ENCODE results near the gene SWAP70. TPM values are rescaled to one million over a fixed set of nuclear protein-coding genes. Genes with fewer than 3 reads are reported as not detected.

Gene SWAP70
- total and polyA plus RNA-seq, 2 of the 8 experiments (the other 6 are each of a cell fraction or from before 2014, with no cell fraction given): 14.8 to 37.5 TPM

- Histone ChIP-seq H3K4me2 (ENCODE audit: insufficient read depth in 1 of 2, low read depth in 2 of 2, low read length in 2 of 2) (no peak overlapping the region), H3K56ac (replicated peaks; ENCODE audit: insufficient read length, low read depth, low read length) (no peak overlapping the region), H2AK5ac (ENCODE audit: low read depth, low read length) (no peak overlapping the region), H3K9ac (replicated peaks in 1 of 4; ENCODE audit: extremely low read depth in 1 of 4, low read depth in 3 of 4, low read length in 3 of 4) (no peak overlapping the region), H2BK120ac (replicated peaks; ENCODE audit: low read depth, low read length) (no peak overlapping the region), H2AFZ (ENCODE audit: low read length) (no peak overlapping the region), H3K4me3 (ENCODE audit: extremely low read depth in 1 of 4, insufficient read depth in 2 of 4, low read depth in 3 of 4, low read length in 4 of 4) (no peak overlapping the region), H4K91ac (replicated peaks; ENCODE audit: insufficient read length, low read length) (no peak overlapping the region), H3K79me1 (ENCODE audit: low read depth, low read length) (no peaks in the 10 kb centered on the region), H3K9me3 (ENCODE audit: insufficient read depth in 2 of 2, low read depth in 1 of 2, low read length in 1 of 2) (no peaks in the 10 kb centered on the region), H3K4ac (replicated peaks; ENCODE audit: insufficient read length, low read depth, low read length) (no peak overlapping the region), H3K23me2 (ENCODE audit: low read depth, low read length) (no peaks in the 10 kb centered on the region), H2BK5ac (ENCODE audit: low read depth, low read length) (no peak overlapping the region), H4K5ac (ENCODE audit: insufficient read length, low read depth, low read length) (no peak overlapping the region), H2BK20ac (ENCODE audit: low read length) (no peak overlapping the region), H3K4me1 (replicated peaks in 1 of 4; ENCODE audit: control insufficient read depth in 3 of 4, insufficient read depth in 4 of 4, low read length in 3 of 4) (peaks cover 0 to 10% (median 4%) of the 10 kb centered on the region in 4 experiments; a peak in 5 of 7 replicates), H3K27ac (ENCODE audit: low read depth, low read length) (no peak overlapping the region), H3K14ac (ENCODE audit: insufficient read length) (no peak overlapping the region), H3K18ac (ENCODE audit: extremely low read depth, low read length) (no peak overlapping the region), H3K36me3 (ENCODE audit: control insufficient read depth in 2 of 4, insufficient read depth in 4 of 4, low read length in 3 of 4) (peaks cover 3 to 32% (median 21%) of the 10 kb centered on the region in 4 experiments), H2BK12ac (ENCODE audit: low read depth, low read length) (no peak overlapping the region), H2BK15ac (ENCODE audit: low read length) (no peak overlapping the region), H4K20me1 (replicated peaks in 1 of 2; ENCODE audit: control insufficient read depth in 1 of 2, insufficient read depth in 2 of 2, low read length in 2 of 2) (peaks cover 0 to 2% of the 10 kb centered on the region in 2 experiments), H3K23ac (ENCODE audit: insufficient read length) (no peak overlapping the region), H4K8ac (ENCODE audit: extremely low read depth, insufficient read depth, low read length) (no peak overlapping the region), H3K27me3 (replicated peaks in 1 of 4; ENCODE audit: control insufficient read depth in 3 of 4, extremely low read depth in 1 of 4, insufficient read depth in 3 of 4, low read length in 3 of 4) (no peaks in the 10 kb centered on the region), H3K79me2 (ENCODE audit: control insufficient read depth in 1 of 2, insufficient read depth in 2 of 2, low read length in 2 of 2) (no peaks in the 10 kb centered on the region)
- CTCF ChIA-PET (ENCODE audit: partially characterized antibody): interaction anchor here (1.8 kb wide), 1 partner anchor 15 kb away, joined by 6 read pairs; no protein-coding TSS in a partner anchor
- no peak for TF ChIP-seq RAD21 (IDR thresholded peaks at IDR 0.05 in 1 of 2, conservative IDR thresholded peaks at IDR 0.05 in 1 of 2; ENCODE audit: low read depth in 2 of 2, low read length in 2 of 2)
- no peak for TF ChIP-seq NANOG (IDR thresholded peaks at IDR 0.05; ENCODE audit: insufficient read depth, low read depth, low read length, poor library complexity, severe bottlenecking)
- no peak for TF ChIP-seq ATF3 (IDR thresholded peaks at IDR 0.05; ENCODE audit: insufficient read depth, low read depth, low read length)
- no peak for TF ChIP-seq POLR2A (IDR thresholded peaks at IDR 0.05; ENCODE audit: control extremely low read depth in 1 of 2, low read depth in 2 of 2, low read length in 2 of 2)
- no peak for TF ChIP-seq JUN (IDR thresholded peaks at IDR 0.05; ENCODE audit: low read depth, low read length)
- no peak for TF ChIP-seq KDM4A (IDR thresholded peaks at IDR 0.05; ENCODE audit: low read depth, low read length, severe bottlenecking)
- TF ChIP-seq KDM5A (IDR thresholded peaks at IDR 0.05; ENCODE audit: low read length): no peak
- no peak for TF ChIP-seq SUZ12 (IDR thresholded peaks at IDR 0.05; ENCODE audit: low read length)
- TF ChIP-seq TBP (IDR thresholded peaks at IDR 0.05; ENCODE audit: low read depth, low read length): no peak
- no peak for TF ChIP-seq CHD1 (IDR thresholded peaks at IDR 0.05; ENCODE audit: low read depth, low read length)
- no peak for TF ChIP-seq JUND (IDR thresholded peaks at IDR 0.05; ENCODE audit: low read length)
- no peak for TF ChIP-seq EGR1 (IDR thresholded peaks at IDR 0.05; ENCODE audit: borderline replicate concordance, low read depth, low read length)
- no peak for TF ChIP-seq USF2 (IDR thresholded peaks at IDR 0.05; ENCODE audit: low read length)
- WGBS, 2 experiments (ENCODE audit: extremely low coverage in 1 of 2, insufficient coverage in 1 of 2, insufficient read length in 1 of 2, insufficient replicate concordance in 2 of 2, low coverage in 1 of 2, low lambda C conversion rate in 2 of 2, missing lambda C conversion rate in 1 of 2): 96% methylated on average over 4 of the region's 4 CpGs; no CpG with 5 or more reads in 1 of the 2 experiments
- DNase-seq (ENCODE audit: low read depth in 1 of 2, low spot score in 2 of 2) (no peak), FAIRE-seq (no peak)
- POLR2A ChIA-PET (ENCODE audit: partially characterized antibody): interaction anchor here (1.5 kb wide), 1 partner anchor 15 kb away, joined by 5 read pairs; no protein-coding TSS in a partner anchor
These were observed 117.1 kb downstream of the SWAP70 start for GRCh38 chr11:9780929-9781328.
